Mesendoderm (in vitro differentiated cells): ENCODE data around the gene INTS6.

Experiments used
- DNase-seq: peaks from one replicate; pipeline ENCODE4 v3.0.0; 2013
- H2AK5ac ChIP-seq: 2 replicates; pipeline ENCODE4 v1.6.1; 2013; ENCODE audit warnings: low read length, inconsistent platforms
- H2BK120ac ChIP-seq: 2 replicates; pipeline ENCODE4 v1.6.1; 2013; ENCODE audit warnings: low read depth, mild to moderate bottlenecking, low read length, moderate library complexity, mixed read lengths
- H2BK15ac ChIP-seq: replicated peaks from 2 replicates; pipeline ENCODE4 v1.6.1; 2013; ENCODE audit warnings: low read depth, mild to moderate bottlenecking, moderate library complexity
- H2BK5ac ChIP-seq: 2 replicates; pipeline ENCODE4 v1.6.1; 2013; ENCODE audit warnings: low read length, inconsistent platforms
- H3K18ac ChIP-seq: 2 replicates; pipeline ENCODE4 v1.6.1; 2013; ENCODE audit warnings: mild to moderate bottlenecking, low read length, mixed read lengths
- H3K23ac ChIP-seq: one replicate; pipeline ENCODE4 v1.6.1; 2013; ENCODE audit warnings: low read length
- H3K27ac ChIP-seq: 2 replicates; pipeline ENCODE4 v1.5.1; 2013; ENCODE audit warnings: low read depth, mild to moderate bottlenecking, inconsistent platforms, low read length, moderate library complexity
- H3K27me3 ChIP-seq: 2 replicates; pipeline ENCODE4 v1.6.1; 2013; ENCODE audit warnings: low read length, control low read depth, mild to moderate bottlenecking, inconsistent platforms; ENCODE audit not compliant: insufficient read depth, poor library complexity
- H3K36me3 ChIP-seq: 2 replicates; pipeline ENCODE4 v1.6.1; 2013; ENCODE audit warnings: low read length, inconsistent platforms; ENCODE audit not compliant: control insufficient read depth, insufficient read depth
- H3K4ac ChIP-seq: one replicate; pipeline ENCODE4 v1.6.1; 2013; ENCODE audit warnings: low read depth, mild to moderate bottlenecking, low read length, moderate library complexity
- H3K4me1 ChIP-seq: 2 replicates; pipeline ENCODE4 v1.6.1; 2013; ENCODE audit warnings: low read depth, low read length, inconsistent platforms; ENCODE audit not compliant: control insufficient read depth
- H3K4me2 ChIP-seq: 2 replicates; pipeline ENCODE4 v1.6.1; 2013; ENCODE audit warnings: low read length
- H3K4me3 ChIP-seq: 2 replicates; pipeline ENCODE4 v1.5.1; 2013; ENCODE audit warnings: mild to moderate bottlenecking, low read length
- H3K56ac ChIP-seq: one replicate; pipeline ENCODE4 v1.6.1; 2013; ENCODE audit warnings: low read length
- H3K79me1 ChIP-seq: 2 replicates; pipeline ENCODE4 v1.6.1; 2013; ENCODE audit warnings: low read length, inconsistent platforms
- H3K79me2 ChIP-seq: 2 replicates; pipeline ENCODE4 v1.6.1; 2013; ENCODE audit warnings: mild to moderate bottlenecking, low read length; ENCODE audit not compliant: control insufficient read depth, insufficient read depth
- H3K9ac ChIP-seq: 2 replicates; pipeline ENCODE4 v1.6.1; 2013; ENCODE audit warnings: low read length, inconsistent platforms
- H4K5ac ChIP-seq: one replicate; pipeline ENCODE4 v1.6.1; 2013; ENCODE audit warnings: low read length
- H4K8ac ChIP-seq: one replicate; pipeline ENCODE4 v1.6.1; 2013; ENCODE audit warnings: low read depth, mild to moderate bottlenecking, control low read depth, low read length, moderate library complexity
- WGBS: extraction: QIAGEN DNeasy Blood & Tissue Kit; methylation state at CpG from one replicate; pipeline ENCODE4 v1.1.7; 2013; ENCODE audit warnings: low lambda C conversion rate, missing lambda C conversion rate; ENCODE audit not compliant: insufficient coverage; ENCODE audit errors: extremely low coverage; 5-methylcytosine and 5-hydroxymethylcytosine counted together

Gene INTS6

GRCh38 chr13:51396352-51396751 is 56.5 kb downstream of the INTS6 start:
- Histone ChIP-seq H3K4me3 (no peak overlapping the region), H3K27me3 (no peaks in the 10 kb centered on the region), H3K27ac (no peak overlapping the region), H3K79me1 (peaks cover 9% of the 10 kb centered on the region), H3K4me1 (no peaks in the 10 kb centered on the region), H2BK15ac (no peak overlapping the region), H3K4me2 (no peak overlapping the region), H2BK120ac (no peak overlapping the region), H2BK5ac (no peak overlapping the region), H3K56ac (no peak overlapping the region), H3K23ac (no peak overlapping the region), H4K8ac (no peak overlapping the region), H3K18ac (no peak overlapping the region), H4K5ac (no peak overlapping the region), H3K36me3 (no peaks in the 10 kb centered on the region), H3K79me2 (peaks cover 12% of the 10 kb centered on the region), H2AK5ac (no peak overlapping the region), H3K4ac (no peak overlapping the region), H3K9ac (no peak overlapping the region)
- no peak for DNase-seq
- WGBS, result no CpG with 5 or more reads among the region's 2 CpGs

- no peak overlapping the region for H3K4ac ChIP-seq
- peaks cover 10% of the 10 kb centered on the region for H3K79me2 ChIP-seq
- no peak overlapping the region for H3K4me3 ChIP-seq
- no peak for DNase-seq
- H3K56ac ChIP-seq, result no peak overlapping the region
- H4K8ac ChIP-seq, result no peak overlapping the region
- H3K9ac ChIP-seq, result no peak overlapping the region
- H3K4me2 ChIP-seq, result no peak overlapping the region
- no peak overlapping the region for H2BK120ac ChIP-seq
- no peak overlapping the region for H3K23ac ChIP-seq
- H3K27me3 ChIP-seq, result no peaks in the 10 kb centered on the region
- no peak overlapping the region for H2AK5ac ChIP-seq
- no peak overlapping the region for H2BK5ac ChIP-seq
- H4K5ac ChIP-seq, result no peak overlapping the region
- H2BK15ac ChIP-seq, result no peak overlapping the region
- H3K36me3 ChIP-seq, result no peaks in the 10 kb centered on the region
- H3K27ac ChIP-seq, result no peak overlapping the region
- no peaks in the 10 kb centered on the region for H3K4me1 ChIP-seq
- H3K18ac ChIP-seq, result no peak overlapping the region
- H3K79me1 ChIP-seq, result peaks cover 8% of the 10 kb centered on the region
These were observed 58.1 kb downstream of the INTS6 start for GRCh38 chr13:51394724-51395123.

- H3K4me1 ChIP-seq, result no peaks in the 10 kb centered on the region
These were observed 67.7 kb downstream of the INTS6 start for GRCh38 chr13:51385114-51385513.

GRCh38 chr13:51380269-51380668 is 72.6 kb downstream of the INTS6 start:
- H3K79me2 ChIP-seq, result no peaks in the 10 kb centered on the region
- H2AK5ac ChIP-seq, result no peak overlapping the region
- no peak for DNase-seq
- H3K4me3 ChIP-seq, result no peak overlapping the region
- H3K36me3 ChIP-seq, result no peaks in the 10 kb centered on the region
- H3K4me2 ChIP-seq, result no peak overlapping the region
- no peak overlapping the region for H3K27ac ChIP-seq
- 100% methylated on average over 1 of the region's 4 CpGs for WGBS
- H3K23ac ChIP-seq, result no peak overlapping the region
- H3K18ac ChIP-seq, result no peak overlapping the region
- no peaks in the 10 kb centered on the region for H3K27me3 ChIP-seq
- H3K9ac ChIP-seq, result no peak overlapping the region
- H3K4ac ChIP-seq, result no peak overlapping the region
- H3K4me1 ChIP-seq, result no peaks in the 10 kb centered on the region
- no peak overlapping the region for H3K56ac ChIP-seq
- no peaks in the 10 kb centered on the region for H3K79me1 ChIP-seq
- H2BK120ac ChIP-seq, result no peak overlapping the region
- H4K8ac ChIP-seq, result no peak overlapping the region
- no peak overlapping the region for H4K5ac ChIP-seq
- H2BK5ac ChIP-seq, result no peak overlapping the region
- H2BK15ac ChIP-seq, result no peak overlapping the region

More at GRCh38 chr13:51385114-51385513, 67.7 kb downstream of the INTS6 start:
- no peak overlapping the region for H3K27ac ChIP-seq
- no CpG with 5 or more reads among the region's 2 CpGs for WGBS
- H2BK120ac ChIP-seq, result no peak overlapping the region
- H4K5ac ChIP-seq, result no peak overlapping the region
- H2AK5ac ChIP-seq, result no peak overlapping the region
- no peaks in the 10 kb centered on the region for H3K79me1 ChIP-seq
- H3K23ac ChIP-seq, result no peak overlapping the region
- H3K18ac ChIP-seq, result no peak overlapping the region
- H3K4me2 ChIP-seq, result no peak overlapping the region
- H4K8ac ChIP-seq, result no peak overlapping the region
- no peaks in the 10 kb centered on the region for H3K79me2 ChIP-seq
- H3K56ac ChIP-seq, result no peak overlapping the region
- H2BK15ac ChIP-seq, result no peak overlapping the region
- H3K27me3 ChIP-seq, result no peaks in the 10 kb centered on the region
- H3K36me3 ChIP-seq, result no peaks in the 10 kb centered on the region
- no peak for DNase-seq
- H3K4ac ChIP-seq, result no peak overlapping the region
- no peak overlapping the region for H3K4me3 ChIP-seq
- no peak overlapping the region for H2BK5ac ChIP-seq
- H3K9ac ChIP-seq, result no peak overlapping the region

- H2BK15ac ChIP-seq, result no peak overlapping the region
- WGBS, result 100% methylated on average over 1 of the region's 2 CpGs
- H3K56ac ChIP-seq, result no peak overlapping the region
These were observed 79.4 kb downstream of the INTS6 start for GRCh38 chr13:51373451-51373850.

GRCh38 chr13:51371768-51372399 is 81.0 kb downstream of the INTS6 start:
- Histone ChIP-seq H2BK5ac (no peak overlapping the region), H3K27ac (no peak overlapping the region), H3K79me2 (peaks cover 2% of the 10 kb centered on the region), H2BK120ac (no peak overlapping the region), H4K5ac (no peak overlapping the region), H3K4me2 (no peak overlapping the region), H2BK15ac (no peak overlapping the region), H3K23ac (no peak overlapping the region), H3K18ac (no peak overlapping the region), H3K9ac (no peak overlapping the region), H3K79me1 (peaks cover 5% of the 10 kb centered on the region), H3K56ac (peak overlapping the region; percentile 22), H3K27me3 (no peaks in the 10 kb centered on the region), H3K4ac (no peak overlapping the region), H3K4me3 (no peak overlapping the region), H3K4me1 (peaks cover 7% of the 10 kb centered on the region), H4K8ac (no peak overlapping the region), H2AK5ac (no peak overlapping the region), H3K36me3 (no peaks in the 10 kb centered on the region)
- no peak for DNase-seq
- whole genome bisulfite sequencing, result no CpG with 5 or more reads among the region's 6 CpGs

More at GRCh38 chr13:51373451-51373850, 79.4 kb downstream of the INTS6 start:
- Histone ChIP-seq H2AK5ac (no peak overlapping the region), H3K79me1 (peaks cover 5% of the 10 kb centered on the region), H4K5ac (no peak overlapping the region), H2BK120ac (no peak overlapping the region), H3K4me3 (no peak overlapping the region), H3K18ac (no peak overlapping the region), H3K27ac (no peak overlapping the region), H3K9ac (no peak overlapping the region), H3K36me3 (no peaks in the 10 kb centered on the region), H3K23ac (no peak overlapping the region), H3K27me3 (no peaks in the 10 kb centered on the region), H3K4me2 (no peak overlapping the region), H2BK5ac (no peak overlapping the region), H3K4me1 (peaks cover 7% of the 10 kb centered on the region), H3K79me2 (peaks cover 2% of the 10 kb centered on the region), H3K4ac (no peak overlapping the region), H4K8ac (no peak overlapping the region)
- no peak for DNase-seq
